ENCODE results near the gene DSG4.

- TF ChIP-seq CTCF (conservative IDR thresholded peaks at IDR 0.05; ENCODE audit: low read length) = no peak
- TF ChIP-seq EZH2phosphoT487 (IDR thresholded peaks at IDR 0.05; ENCODE audit: borderline replicate concordance, low read depth, low read length) = no peak
Measured at GRCh38 chr18:31441493-31441892, 64.9 kb downstream of the DSG4 start.

Data from OCI-LY7 (cell line).